GM18870 (cell line): Measurements from ENCODE around the gene C9orf50.
A peak's percentile ranks its signal among the peaks of the same experiment; 100 is the strongest.
"Not testable (repeated sequence)": the region's sequence is repeated elsewhere in the genome, so short reads cannot be mapped to it uniquely, and the experiment has no call there.

Source experiments
- ATAC-seq: cut with Tn5 transposase; IDR thresholded peaks from one replicate; pipeline ENCODE4 v1.9.1; 2021; ENCODE audit warnings: moderate library complexity; ENCODE audit not compliant: unreplicated experiment

Gene C9orf50

DNA sequence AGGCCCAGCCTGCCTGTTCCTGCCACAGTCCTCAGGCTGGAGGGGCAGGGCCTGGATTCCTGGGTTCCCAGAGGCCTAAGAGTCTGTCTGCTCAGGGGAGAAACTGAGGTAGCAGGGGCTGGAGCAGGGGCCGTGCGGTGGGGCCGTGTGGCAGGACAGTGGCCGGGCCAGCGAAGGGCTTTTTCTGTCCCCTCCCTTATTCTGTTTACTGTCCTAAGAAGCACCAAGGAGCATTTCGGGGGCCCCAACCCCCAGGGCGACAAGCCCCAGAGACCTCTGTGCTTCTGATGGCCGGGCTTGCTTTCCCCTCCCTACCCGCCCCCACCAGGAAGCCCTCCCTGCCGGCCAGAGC, 27.8 kb upstream of the C9orf50 start:
- ATAC-seq = no peak

DNA sequence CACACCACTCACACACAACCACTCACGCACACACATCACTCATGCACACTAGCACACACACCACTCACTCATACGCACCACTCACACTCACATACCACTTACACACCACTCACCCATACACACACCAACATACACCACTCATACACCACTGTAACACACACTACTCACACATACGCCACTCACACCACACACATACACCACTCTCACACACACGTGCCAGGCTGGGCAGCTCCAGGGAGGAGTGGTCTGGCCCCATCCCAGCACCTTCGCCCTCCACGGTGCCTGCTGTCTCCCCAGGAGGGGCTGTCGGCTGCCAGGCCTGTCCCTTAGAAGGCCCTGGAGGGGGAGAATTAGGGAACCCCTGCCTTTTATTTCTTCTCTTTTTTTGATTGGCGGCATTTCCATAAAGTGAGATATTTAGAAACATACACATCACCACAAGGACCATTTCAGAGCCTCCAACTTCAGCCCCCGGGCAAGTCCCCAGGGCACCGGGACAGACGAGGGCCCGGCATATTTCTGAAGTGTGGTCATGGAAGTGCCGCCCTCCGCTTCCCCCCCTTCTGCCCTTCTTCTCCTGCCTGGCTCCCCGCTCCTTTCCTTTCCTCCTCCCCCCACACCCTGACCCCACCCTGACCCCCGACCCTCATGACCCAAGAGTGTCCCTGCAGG, 27.3 kb upstream of the C9orf50 start:
- ATAC-seq = no peak

DNA sequence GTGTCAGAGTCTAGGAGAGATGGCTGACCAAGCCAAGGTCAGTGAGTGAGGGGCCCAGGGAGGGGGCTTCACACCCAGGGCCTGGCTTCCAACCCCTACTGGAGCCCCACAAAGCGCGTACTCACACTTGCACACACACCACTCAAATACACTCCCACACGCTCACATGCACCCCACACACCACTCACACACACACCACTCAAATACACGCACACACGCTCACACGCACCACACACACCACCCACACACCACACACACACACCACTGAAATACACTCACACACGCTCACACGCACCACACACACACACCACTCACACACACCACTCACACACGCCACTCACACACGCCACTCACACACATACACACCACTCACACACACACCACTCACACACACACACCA, 26.7 kb upstream of the C9orf50 start:
- ATAC-seq = no peak

DNA sequence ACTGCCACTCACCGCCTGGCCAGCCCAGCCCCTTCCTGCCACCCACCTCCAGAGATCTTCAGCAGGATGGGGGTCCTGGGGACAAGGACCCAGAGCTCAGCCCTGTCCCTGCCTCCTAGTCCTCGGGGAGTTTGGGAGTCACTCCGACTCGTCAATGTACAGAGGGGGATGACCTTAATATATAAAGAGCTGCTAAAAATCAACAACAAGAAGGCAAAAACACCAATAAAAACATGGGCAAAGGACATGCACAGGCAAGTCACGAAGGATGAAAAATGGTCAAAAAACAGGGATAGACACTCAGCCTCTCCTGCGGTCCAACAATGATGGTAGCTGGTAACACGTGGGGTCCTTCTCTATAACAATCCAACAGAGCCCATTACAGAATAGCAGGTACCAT, 25.8 kb upstream of the C9orf50 start:
- ATAC-seq = no peak

DNA sequence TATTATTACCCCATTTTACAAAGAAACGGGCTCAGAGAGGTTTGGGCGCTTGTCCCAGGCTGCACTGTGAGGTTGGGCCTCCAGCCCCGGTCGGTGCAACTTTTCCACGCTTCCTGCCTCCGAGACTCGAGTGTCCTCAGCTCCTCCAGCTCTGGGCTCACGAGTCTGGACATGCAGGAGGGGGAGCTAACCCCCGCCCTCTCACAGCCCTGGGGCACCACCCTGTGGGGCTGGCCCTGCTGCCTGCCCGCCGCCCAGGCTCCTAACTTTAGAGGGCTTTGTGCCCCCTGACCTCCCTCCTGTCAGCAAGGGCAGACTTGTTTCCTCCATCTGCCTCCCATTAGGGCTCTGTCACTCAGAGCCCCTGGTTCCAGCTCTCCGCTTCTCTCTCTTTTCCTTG, 25.4 kb upstream of the C9orf50 start:
- ATAC-seq = no peak

DNA sequence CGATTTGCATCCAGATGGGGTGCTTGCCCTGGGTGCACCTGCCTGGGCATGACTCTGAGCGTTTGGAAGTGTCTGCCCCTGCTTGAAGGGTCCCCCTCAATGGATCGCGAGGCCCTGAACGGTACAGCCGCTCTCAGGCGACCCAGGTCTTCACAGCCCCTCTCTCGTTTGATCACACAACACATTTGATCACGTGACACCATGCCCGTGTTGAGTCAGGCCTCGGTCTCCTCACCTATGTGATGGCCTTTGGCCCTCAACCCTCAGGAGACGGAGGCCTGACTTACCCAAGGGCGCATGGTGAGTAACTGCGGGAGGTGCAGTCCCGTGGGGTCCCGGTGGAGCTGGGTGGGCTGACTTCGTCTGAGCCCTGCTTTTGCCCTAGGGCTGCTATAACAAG, 24.0 kb upstream of the C9orf50 start:
- ATAC-seq = no peak

DNA sequence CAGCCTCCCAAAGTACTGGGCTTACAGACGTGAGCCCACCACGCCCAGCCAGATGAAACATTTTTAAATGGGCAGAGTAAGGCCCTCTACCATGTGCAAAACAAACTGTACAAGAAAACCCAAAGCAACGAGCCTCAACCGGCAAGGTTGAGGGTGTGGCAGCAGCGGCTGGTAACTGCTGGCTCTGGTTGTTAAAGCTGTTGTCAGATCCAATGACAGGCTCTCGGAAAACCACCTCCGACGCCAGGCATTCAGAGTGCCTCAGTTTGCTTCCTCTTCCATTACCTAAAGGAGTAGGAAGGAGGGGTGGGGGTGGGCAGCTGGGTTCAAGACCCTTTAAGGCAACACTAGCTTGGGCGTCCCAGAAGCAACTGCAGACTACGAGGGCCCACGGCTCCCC, 23.5 kb upstream of the C9orf50 start:
- no peak for ATAC-seq

DNA sequence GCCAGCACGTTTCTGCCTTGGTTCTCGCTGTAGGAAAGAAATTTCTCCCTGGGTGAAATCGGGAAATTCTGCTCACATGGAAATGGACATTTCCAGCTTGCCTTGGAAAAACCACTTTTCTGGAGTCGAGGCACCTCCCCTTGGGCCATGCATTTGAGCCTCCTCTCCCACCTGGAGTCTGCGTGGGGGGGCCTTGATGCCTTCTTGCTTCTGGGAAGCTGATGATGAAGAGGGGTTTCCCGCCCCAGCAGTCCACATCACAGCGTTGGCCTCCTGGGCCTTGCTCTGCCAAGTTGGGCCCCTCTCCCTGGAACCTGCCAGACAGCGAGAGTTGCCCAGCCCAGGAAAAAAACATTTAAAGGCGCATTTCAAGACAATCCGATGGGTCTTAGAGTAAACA, 22.8 kb upstream of the C9orf50 start:
- no peak for ATAC-seq

DNA sequence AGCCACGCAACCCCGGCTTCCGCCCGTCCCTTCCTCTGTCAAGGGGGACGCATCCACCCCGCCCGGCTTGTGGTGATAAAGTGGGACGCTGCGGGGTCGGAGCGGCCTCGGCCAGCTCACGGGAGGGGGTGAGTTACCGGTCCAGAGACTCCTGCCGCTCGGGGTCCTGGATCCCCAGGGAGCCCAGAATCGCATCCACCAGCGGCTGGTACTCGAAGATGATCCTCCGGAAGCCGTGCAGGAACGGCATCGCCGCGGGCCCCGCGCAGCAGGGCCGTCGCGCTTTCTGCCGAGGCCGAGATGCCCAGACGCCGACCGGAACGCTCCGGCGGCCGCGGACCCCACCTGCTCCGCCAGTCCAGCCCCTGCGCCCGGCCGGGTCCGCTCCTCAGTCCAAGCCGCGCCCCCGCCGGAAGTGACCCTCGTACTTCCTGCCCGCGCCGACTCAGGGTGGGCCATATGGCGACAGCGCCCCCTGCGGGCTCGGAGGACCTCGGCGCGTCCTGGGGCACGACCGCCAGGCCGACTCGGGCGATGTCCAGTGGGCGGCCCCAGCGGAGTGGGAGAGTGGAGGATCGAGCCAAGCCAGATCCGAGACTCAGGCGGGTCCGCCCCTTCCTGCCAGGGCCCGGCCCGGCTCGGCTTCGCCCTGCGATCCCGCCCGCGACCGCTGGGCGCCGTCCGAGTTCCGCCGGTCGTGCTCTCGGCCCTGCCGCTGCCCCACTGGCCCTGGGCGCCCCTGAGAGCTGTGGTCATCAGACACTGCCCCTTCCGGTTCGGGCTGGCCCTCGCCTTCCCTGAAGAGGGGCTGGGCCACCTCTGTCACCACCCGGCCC, 21.1 kb upstream of the C9orf50 start, which contains the start of gene ASB6:
ASB6 (minus strand) TSS at position 402 of the 836 bp plus-strand sequence; CDS start at position 250, 152 bp downstream.
- ATAC-seq = peak; percentile 63

DNA sequence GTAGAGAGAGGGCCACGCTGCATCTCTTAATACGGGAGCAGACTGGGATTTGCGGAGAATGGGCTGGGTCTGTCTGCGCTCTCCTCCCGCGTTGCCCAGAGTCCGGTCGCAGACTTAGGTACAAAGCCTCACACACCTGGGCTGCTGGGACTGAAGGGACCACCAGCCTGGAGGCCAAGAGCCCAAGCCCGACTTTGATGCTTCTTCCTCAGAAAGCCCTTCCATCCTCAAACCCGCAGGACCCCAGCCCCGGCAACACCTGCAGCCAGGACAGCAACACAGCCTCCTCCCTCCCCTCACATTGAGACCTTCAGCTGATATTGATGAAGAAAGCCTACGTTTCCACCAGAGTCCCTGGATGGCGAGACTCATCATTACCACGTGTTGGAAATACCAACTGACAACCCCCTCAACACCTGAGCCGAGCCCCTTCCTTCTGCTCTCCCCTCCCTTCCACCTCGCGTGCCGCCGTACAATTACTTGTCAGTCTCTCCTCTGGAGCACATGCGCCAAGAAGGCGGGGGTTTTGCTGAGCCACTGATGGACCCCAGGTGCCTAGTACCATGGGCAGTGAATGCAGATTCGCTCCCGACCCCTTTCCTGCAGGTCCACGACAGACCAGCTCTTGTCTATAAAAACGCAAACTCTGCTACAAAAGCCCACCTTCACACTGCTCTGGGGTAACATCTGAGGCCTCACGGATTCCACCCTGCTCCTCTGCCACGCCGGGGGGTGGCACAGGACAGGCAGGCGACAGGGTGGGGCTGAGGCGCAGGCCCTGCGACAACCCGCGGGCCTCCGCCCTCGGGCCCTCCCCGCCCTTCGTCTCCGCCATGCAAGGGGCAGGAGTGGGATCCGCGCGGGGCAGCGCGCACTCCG, 20.2 kb upstream of the C9orf50 start:
- no peak for ATAC-seq

DNA sequence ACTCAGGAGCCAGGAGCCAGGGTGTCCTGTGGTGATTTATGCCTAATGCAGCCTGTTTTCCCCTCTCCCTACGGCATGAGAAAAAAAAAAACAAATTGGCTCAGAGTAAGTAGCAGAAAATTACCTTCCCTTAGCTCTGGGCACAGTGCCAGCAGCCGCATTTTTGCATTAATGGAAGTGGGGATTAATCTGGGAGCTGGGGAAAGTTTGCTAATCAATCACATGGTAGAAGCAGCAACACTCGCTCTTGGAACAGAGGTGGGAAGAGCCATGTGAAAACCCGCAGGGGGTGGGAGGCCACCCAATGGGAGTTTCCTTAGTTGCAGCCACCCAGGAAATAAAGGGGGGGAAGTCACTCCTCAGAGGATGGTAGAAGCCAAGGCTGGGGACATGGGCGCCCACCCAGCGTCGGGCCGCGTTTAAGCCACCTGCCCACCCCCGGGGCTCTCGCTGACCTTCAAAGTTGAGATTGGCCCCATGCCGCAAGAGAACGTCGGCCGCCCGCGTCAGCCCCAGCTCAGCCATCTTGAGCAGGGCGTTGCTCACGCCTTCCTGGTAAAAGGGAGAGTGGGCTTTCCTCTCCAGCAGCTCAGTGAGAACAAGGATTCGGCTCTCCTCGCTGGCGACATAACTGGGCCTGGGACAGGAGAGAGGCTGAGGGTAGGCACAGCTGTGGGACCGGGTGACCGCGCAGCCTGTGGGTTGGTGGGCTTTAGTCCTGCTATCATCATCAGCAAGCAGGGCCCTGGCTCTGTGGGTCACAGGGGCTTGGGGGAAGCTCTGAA, 19.4 kb upstream of the C9orf50 start:
- ATAC-seq = no peak

DNA sequence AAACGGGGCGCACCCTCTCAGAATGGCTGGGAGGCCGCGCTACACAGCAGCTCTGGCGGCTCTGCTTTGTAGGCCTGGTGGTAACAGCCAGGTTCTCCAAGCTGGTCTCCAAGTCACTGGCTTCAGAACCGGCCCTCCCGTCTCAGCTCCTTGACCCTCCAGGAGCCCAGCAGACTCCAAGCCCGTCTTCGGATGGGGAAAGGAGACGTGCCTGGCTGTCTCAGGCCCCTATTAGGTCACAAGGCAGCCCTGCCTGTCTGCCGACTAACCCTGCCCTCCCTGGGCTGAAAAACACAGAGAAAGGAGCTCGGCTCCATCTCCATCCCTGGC, 18.8 kb upstream of the C9orf50 start:
- ATAC-seq = no peak

DNA sequence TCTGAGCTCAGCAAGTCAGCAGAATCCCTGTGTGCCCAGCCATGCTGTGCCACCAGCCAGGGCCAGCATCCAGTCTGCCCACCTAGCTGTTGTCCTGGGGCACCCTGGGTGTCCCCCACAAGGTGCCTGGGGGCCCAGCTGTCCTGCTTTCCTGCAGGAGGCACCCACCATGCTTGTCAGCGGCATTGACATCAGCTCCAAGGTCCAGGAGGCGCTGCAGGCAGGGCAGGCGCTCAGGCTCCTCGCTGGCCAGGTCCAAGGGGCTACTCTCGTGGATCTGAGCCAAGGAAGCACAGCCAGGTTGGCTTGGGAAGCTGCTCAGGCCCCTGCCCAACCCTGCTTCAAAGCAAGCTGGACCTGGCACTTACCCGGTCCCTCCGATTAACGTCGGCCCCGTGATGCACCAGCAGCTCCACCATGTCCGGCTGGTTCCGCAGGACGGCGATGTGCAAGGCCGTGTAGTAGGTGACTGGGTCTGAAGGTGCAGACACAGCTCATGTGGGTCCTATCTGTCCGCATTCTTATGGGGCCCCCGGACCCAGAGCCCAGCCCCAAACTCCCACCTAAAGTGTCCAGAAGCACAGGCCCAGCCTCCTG, 18.2 kb upstream of the C9orf50 start:
- no peak for ATAC-seq

DNA sequence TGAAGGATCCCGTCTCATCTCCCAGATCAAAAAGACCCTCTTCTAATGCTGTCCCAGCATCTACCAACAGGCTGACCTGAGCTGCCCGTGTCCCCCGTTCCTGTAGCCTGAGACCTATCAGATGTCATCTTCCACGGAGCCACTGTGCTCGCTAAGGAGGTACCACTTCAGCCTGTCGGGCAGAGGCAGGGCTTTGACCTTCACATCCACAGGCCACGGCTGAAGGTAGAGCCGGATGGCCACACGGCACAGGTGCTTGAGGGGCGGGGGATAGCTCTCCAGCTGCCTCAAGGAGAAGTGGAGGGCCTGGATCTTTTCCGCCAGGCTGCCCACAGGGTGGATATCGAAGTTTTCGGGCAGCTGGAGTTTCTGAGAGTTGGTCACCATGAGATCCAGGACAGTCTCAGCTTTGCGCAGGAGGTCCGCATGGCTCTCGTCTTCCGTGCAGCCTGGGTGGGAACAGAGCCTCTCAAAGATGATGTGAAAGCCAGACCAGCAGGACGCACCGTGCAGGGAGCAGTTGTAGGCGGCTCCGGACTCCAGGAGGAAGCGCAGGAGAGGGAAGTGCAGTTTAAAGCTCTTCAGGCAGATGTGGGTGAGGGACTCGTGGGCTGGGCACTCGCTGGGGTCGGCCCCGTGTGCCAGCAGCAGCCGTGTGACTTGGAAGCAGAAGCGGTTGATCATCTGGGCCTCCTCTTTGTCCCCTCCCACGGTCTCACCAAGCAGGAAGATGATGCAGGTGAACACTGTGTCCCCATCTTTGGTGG, 17.0 kb upstream of the C9orf50 start:
- ATAC-seq = no peak

DNA sequence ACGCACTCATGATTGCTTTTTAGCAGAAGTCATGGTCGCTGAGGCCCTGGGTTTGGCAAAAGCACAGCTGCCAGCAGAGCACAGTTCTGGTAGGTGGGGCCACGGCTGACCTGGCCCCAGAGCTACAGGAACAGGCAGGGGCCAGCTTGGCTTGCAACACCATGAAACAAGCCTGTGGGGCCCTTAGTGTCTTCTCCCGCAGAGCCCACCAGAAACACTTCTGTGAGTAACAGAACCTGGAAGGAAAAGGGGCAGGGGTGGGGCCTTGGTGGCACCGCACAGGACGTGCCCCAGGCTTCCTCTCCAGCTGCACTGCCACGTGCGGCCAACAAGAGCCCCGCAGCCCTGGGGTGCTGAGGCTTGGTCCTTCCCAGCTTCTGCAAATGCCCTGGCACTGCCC, 16.2 kb upstream of the C9orf50 start:
- ATAC-seq = no peak

DNA sequence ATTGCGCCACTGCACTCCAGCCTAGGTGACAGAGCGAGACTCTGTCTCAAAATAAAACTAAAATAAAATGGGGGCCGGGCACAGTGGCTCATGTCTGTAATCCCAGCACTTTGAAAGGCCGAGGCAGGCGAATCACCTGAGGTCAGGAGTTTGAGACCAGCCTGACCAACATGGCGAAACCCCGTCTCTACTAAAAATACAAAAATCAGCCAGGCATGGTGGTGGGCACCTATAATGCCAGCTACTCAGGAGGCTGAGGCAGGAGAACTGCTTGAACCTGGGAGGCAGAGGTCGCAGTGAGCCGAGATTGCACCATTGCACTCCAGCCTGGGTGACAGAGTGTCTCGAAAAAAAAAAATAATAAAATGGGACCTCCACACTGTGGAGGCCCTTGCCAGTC, 15.4 kb upstream of the C9orf50 start:
- ATAC-seq = not testable (repeated sequence)

DNA sequence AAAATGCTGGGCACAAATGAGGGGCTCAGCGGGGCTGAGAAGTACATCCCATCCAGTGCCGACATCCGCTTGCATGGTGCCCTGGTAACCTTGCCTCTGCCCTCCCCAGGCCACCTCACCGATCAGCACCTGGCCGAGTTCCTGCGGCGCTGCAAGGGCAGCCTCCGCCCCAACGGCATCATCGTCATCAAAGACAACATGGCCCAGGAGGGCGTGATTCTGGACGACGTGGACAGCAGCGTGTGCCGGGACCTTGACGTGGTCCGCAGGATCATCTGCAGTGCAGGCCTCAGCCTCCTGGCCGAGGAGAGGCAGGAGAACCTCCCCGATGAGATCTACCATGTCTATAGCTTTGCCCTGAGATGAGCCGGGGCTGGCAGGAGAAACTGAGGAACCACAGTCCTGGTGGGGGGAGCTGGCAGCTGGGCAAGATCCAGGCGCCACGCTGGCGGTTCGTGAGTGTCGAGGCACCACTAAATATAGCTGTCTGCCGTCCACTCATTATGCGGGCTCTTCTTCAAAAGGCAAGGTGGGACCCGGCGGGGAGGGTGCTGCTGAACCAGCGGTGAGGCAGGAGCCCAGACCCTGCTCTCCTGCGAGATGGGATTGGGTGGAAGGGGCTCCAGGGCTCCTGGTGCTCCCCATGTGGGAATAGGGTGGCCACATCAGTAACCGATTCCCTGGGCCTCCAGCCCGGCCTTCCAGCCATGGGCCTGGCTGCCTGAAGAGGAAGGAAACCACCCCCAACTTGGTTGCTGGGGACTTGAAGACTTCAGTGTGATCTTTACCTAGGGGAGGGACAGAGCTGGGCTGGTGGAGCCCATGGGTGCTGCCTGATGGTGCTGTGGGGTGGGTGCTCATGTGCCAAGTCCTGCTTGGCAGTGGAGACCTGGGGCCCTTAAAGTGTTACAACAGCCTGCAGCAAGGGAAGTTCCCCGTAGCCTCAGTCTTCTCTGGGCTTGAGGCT, 14.5 kb upstream of the C9orf50 start:
- ATAC-seq = no peak

DNA sequence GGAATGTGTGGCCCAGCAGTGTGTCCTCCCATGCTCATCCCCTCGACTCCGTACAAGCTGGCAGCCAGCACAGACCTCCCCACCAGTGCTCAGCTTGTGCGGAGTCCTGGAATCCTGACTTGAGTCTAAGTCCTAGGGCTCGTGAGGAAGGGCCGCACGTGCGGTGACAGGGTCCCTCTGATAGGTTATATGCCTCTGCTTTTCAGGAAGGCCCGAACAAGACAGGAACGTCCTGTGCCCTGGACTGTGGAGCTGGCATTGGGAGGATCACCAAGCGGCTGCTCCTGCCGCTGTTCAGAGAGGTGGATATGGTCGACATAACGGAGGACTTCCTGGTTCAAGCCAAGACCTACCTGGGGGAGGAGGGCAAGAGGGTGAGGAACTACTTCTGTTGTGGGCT, 12.9 kb upstream of the C9orf50 start:
- no peak for ATAC-seq

DNA sequence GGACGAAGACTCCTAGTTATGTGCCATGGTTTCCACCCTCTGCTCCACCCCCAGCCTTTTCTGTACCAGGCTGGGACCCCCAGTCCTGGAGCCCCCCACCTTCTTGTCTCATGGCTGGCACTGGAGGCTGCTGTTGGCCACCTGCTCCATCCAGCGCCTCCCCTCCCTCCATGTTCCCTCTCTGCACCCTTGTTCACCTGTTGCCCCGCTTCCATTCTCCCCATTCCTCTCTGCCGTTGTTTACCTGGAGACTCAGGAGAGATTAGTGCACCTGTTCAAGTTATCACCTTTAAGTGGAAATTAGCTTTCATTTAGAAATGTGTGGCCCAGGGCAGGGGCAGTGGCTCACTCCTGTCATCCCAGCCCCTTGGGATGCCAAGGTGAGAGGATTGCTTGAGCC, 12.3 kb upstream of the C9orf50 start:
- no peak for ATAC-seq
